Sigmoid colon (tissue), 7 donors: ENCODE measurements around the gene CSKMT. TPM values are rescaled to one million over a fixed set of nuclear protein-coding genes. Genes with fewer than 3 reads are reported as not detected.

ENCODE experiments used
- DNase-seq: peaks from one replicate; pipeline ENCODE4 v3.0.0-alpha.2; 2019
- H3K27ac ChIP-seq, 4 donors: fragments of 200-600 bp; sonication (generic); one replicate each; pipeline ENCODE4 v1.5.1; 2016 to 2019; ENCODE audit warnings: mild to moderate bottlenecking in 1 of 4
- H3K27me3 ChIP-seq, 3 donors: fragments of 200-600 bp; sonication (generic); one replicate each; pipeline ENCODE4 v1.5.1; 2019; ENCODE audit warnings: mild to moderate bottlenecking in 1 of 3
- H3K36me3 ChIP-seq, 4 donors: fragments of 200-600 bp; sonication (generic); one replicate each; pipeline ENCODE4 v1.5.1; 2016 to 2019
- H3K4me1 ChIP-seq, 4 donors: fragments of 200-600 bp; sonication (generic); one replicate each; pipeline ENCODE4 v1.5.1; 2017 to 2019
- H3K4me3 ChIP-seq, 4 donors: fragments of 200-600 bp; sonication (generic); one replicate each; pipeline ENCODE4 v1.5.1; 2017 to 2019; ENCODE audit warnings: mild to moderate bottlenecking in 2 of 4, moderate library complexity in 1 of 4
- H3K9me3 ChIP-seq, 4 donors: fragments of 200-600 bp in 3 of 4; sonication (generic) in 3 of 4; one replicate each; pipeline versions ENCODE4 v1.5.1 to v1.6.1; 2013 to 2019
- EP300 ChIP-seq, 4 donors: sonication (generic); formaldehyde crosslinking; IDR thresholded peaks; one replicate each; pipeline ENCODE4 v1.6.1; 2017; ENCODE audit warnings: antibody characterized with exemption in 4 of 4
- POLR2A ChIP-seq, 2 donors: fragments of 450-650 bp; IDR thresholded peaks; one replicate each; pipeline ENCODE4 v1.6.1; 2016; ENCODE audit warnings: antibody characterized with exemption in 2 of 2, mild to moderate bottlenecking in 2 of 2, moderate library complexity in 2 of 2
- POLR2AphosphoS5 ChIP-seq, 4 donors: sonication (generic); formaldehyde crosslinking; IDR thresholded peaks; one replicate each; pipeline ENCODE4 v1.6.1; 2017; ENCODE audit warnings: antibody characterized with exemption in 4 of 4
- WGBS, 2 donors: extraction: QIAGEN DNeasy Blood & Tissue Kit; methylation state at CpG; one replicate each; pipeline ENCODE4 v1.1.7; 2013; 5-methylcytosine and 5-hydroxymethylcytosine counted together
- intact Hi-C: fragments of 100-400 bp; cut with DNase I; formaldehyde crosslinking; loops from one replicate; pipeline ENCODE4 v1.15.1; 2023
- polyA plus RNA-seq, 3 donors: library from polyadenylated mRNA; stranded (reverse); fragments of 200-250 nt; gene quantifications; one replicate each; pipeline ENCODE4 v1.2.3, GENCODE V29; 2013
- total RNA-seq, 4 donors: library from RNA; depleted of rRNA; stranded (reverse); fragments of >200 nt; gene quantifications; one replicate each; pipeline ENCODE4 v1.1.0, GENCODE V29; 2016
- TF ChIP-seq, protein P1 (sequence below), 4 experiments: fragments of 450-650 bp in 3 of 4; fragments of 200-600 bp in 1 of 4; IDR thresholded peaks; one replicate each; pipeline ENCODE4 v1.5.1; 2016 to 2019; ENCODE audit warnings: antibody characterized with exemption in 4 of 4, mild to moderate bottlenecking in 3 of 4, moderate library complexity in 2 of 4
- donor health status: healthy with polysubstance abuse.
- donor health status: Bipolar disorder and iron deficiency.
- donor health status: healthy.

The CSKMT gene
- total and polyA plus RNA-seq, 7 donors = 1.2 to 19.4 (median 4.2) TPM

DNA sequence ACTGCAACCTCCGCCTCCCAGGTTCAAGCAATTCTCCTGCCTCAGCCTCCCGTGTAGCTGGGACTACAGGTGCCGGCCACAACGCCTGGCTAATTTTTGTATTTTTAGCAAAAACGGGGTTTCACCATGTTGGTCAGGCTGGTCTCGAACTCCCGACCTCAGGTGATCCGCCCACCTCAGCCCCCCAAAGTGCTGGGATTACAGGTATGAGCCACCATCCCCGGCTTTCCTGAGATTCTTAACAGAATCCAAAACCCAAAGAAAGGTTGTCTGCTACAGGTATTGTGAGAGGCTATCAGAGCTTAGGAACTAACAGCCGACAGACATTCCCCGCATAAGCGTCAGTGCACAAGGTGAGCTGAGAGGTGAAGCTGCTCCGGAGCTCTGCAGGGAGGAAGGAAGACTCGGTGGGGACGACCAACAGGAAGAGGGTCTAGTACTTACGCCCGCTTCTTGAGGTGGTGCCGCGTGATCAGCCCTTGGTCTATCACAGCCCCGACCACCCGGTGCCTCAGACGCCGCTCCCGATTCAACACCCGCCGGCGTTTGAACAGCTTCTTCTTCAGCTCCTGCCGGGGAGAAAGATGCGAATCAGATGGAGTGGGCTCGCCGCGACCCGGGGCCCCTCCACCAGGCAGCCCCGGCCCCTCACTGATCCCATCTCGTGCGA is 572 bp upstream of the CSKMT start:
- peak overlapping the region; percentile 74 to 89 (median 86) for H3K4me3 ChIP-seq
- WGBS, 2 donors = 2 to 3% methylated on average over 36 of the region's 36 CpGs
- H3K9me3 ChIP-seq = no peaks in the 10 kb centered on the region
- TF ChIP-seq EP300 (IDR thresholded peaks at IDR 0.05) (no peak), POLR2AphosphoS5 (IDR thresholded peaks at IDR 0.05) (no peak), POLR2A (IDR thresholded peaks at IDR 0.05) (no peak)
- TF ChIP-seq, protein P1, sequence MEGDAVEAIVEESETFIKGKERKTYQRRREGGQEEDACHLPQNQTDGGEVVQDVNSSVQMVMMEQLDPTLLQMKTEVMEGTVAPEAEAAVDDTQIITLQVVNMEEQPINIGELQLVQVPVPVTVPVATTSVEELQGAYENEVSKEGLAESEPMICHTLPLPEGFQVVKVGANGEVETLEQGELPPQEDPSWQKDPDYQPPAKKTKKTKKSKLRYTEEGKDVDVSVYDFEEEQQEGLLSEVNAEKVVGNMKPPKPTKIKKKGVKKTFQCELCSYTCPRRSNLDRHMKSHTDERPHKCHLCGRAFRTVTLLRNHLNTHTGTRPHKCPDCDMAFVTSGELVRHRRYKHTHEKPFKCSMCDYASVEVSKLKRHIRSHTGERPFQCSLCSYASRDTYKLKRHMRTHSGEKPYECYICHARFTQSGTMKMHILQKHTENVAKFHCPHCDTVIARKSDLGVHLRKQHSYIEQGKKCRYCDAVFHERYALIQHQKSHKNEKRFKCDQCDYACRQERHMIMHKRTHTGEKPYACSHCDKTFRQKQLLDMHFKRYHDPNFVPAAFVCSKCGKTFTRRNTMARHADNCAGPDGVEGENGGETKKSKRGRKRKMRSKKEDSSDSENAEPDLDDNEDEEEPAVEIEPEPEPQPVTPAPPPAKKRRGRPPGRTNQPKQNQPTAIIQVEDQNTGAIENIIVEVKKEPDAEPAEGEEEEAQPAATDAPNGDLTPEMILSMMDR (IDR thresholded peaks at IDR 0.05) = no peak
- H3K27ac ChIP-seq = peak overlapping the region; percentile 91 to 97 (median 94)
- intact Hi-C loops = loop anchor here (2.0 to 5.0 kb wide), 3 partner anchors 18 to 52 kb away; partner anchors contain the start of genes BSCL2, EML3, GANAB and GNG3
- peaks cover 0 to 28% (median 8%) of the 10 kb centered on the region in 4 donors for H3K36me3 ChIP-seq
- peaks cover 0 to 39% (median 34%) of the 10 kb centered on the region in 4 donors for H3K4me1 ChIP-seq
- no peaks in the 10 kb centered on the region for H3K27me3 ChIP-seq
- DNase-seq = peak; percentile 79

DNA sequence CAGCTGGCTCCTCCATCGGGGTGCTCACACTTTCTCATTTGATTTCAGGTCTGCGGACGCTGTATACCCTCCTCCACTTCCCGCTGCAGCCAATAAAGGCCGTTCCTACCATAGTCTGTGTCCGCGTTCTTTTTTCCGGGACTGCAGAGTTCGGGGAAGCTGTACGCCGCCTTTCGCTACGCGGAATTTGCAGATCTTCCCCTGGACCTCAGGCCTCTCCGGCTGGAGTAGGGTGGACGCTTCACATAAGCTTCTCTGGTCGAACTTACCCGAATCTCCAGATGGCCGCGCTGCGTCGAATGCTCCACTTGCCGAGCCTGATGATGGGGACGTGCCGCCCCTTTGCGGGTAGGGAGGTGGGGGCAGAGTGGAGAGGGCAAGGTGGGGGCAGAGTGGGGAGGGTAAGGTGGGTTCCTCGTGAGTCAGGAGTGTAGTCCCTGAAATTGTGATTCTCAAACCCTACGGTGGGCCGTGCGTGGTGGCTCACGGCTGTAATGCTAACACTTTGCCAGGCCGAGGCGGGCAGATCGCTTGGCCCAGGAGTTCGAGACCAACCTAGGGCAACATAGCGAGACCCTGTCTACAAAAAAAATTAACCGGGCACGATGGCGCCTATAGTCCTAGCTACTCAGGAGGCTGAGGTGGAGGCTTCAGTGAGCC is 617 bp downstream of the CSKMT start:
- peak overlapping the region; percentile 74 to 89 (median 86) for H3K4me3 ChIP-seq
- H3K4me1 ChIP-seq = peaks cover 0 to 46% (median 39%) of the 10 kb centered on the region in 4 donors
- intact Hi-C loops = loop anchor here (2.0 to 5.0 kb wide), 3 partner anchors 19 to 53 kb away; partner anchors contain the start of genes BSCL2, EML3, GANAB and GNG3
- TF ChIP-seq POLR2A (IDR thresholded peaks at IDR 0.05) (no peak), EP300 (IDR thresholded peaks at IDR 0.05) (no peak), POLR2AphosphoS5 (IDR thresholded peaks at IDR 0.05) (no peak)
- TF ChIP-seq, protein P1 (IDR thresholded peaks at IDR 0.05) = no peak
- peak overlapping the region; percentile 91 to 97 (median 94) for H3K27ac ChIP-seq
- H3K36me3 ChIP-seq = peaks cover 0 to 28% (median 8%) of the 10 kb centered on the region in 4 donors
- H3K9me3 ChIP-seq = no peaks in the 10 kb centered on the region
- H3K27me3 ChIP-seq = no peaks in the 10 kb centered on the region
- peak; percentile 81 for DNase-seq
- 1 to 3% methylated on average over 39 of the region's 39 CpGs for WGBS, 2 donors

DNA sequence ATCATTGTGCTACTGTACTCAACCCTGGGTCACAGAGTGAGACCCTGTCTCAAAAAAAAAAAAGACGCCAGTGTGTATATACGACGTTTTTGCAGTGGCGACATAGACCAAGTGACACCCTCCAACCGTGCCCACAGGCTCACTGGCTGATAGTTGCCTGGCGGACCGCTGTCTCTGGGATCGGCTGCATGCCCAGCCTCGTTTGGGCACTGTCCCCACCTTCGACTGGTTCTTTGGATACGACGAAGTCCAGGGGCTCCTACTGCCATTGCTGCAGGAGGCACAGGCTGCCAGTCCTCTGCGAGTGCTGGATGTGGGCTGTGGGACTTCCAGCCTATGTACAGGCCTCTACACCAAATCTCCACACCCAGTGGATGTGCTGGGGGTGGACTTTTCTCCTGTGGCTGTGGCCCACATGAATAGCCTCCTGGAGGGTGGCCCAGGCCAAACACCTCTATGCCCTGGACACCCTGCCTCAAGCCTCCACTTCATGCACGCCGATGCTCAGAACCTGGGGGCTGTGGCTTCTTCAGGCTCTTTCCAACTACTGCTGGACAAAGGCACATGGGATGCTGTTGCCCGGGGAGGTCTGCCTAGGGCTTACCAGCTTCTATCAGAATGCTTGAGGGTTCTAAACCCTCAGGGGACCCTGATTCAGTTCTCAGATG is 1.3 kb downstream of the CSKMT start:
- peak overlapping the region; percentile 91 to 97 (median 94) for H3K27ac ChIP-seq
- H3K27me3 ChIP-seq = no peaks in the 10 kb centered on the region
- H3K4me3 ChIP-seq = peak overlapping the region; percentile 74 to 89 (median 86)
- H3K4me1 ChIP-seq = peaks cover 0 to 50% (median 44%) of the 10 kb centered on the region in 4 donors
- no peaks in the 10 kb centered on the region for H3K9me3 ChIP-seq
- peaks cover 0 to 28% (median 8%) of the 10 kb centered on the region in 4 donors for H3K36me3 ChIP-seq
- WGBS, 2 donors = 27 to 56% methylated on average over 16 of the region's 16 CpGs
- DNase-seq = no peak
- TF ChIP-seq POLR2A (IDR thresholded peaks at IDR 0.05) (no peak), POLR2AphosphoS5 (IDR thresholded peaks at IDR 0.05) (no peak), EP300 (IDR thresholded peaks at IDR 0.05) (no peak)
- TF ChIP-seq, protein P1 (IDR thresholded peaks at IDR 0.05) = no peak
- intact Hi-C loops = loop anchor here (5.0 kb wide), 2 partner anchors 41 to 54 kb away; partner anchors contain the start of genes BSCL2, EML3, GNG3 and ROM1

DNA sequence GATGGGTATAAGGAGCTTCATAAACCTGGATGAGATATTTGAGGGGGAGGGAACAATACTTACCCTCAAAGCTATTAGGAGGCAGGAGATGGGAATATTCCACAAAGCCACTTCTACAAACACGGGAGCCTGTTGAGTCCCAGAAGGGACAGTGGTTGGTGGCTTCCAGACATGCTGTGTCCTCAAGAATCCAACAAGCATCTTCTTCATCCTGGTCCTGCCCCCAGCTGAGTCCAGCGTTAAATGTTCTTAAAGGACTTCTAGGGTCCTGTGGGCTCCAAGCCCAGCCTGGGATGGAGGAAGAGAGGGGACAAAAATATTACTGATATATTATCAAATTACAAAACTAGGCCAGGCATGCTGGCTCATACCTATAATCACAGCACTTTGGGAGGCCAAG is 2.3 kb downstream of the CSKMT start:
- no peaks in the 10 kb centered on the region for H3K27me3 ChIP-seq
- intact Hi-C loops = loop anchor here (5.0 kb wide), 2 partner anchors 40 to 55 kb away; partner anchors contain the start of genes BSCL2, EML3, GNG3 and ROM1
- H3K36me3 ChIP-seq = peaks cover 0 to 22% (median 7%) of the 10 kb centered on the region in 4 donors
- no peak overlapping the region for H3K4me3 ChIP-seq
- WGBS, 2 donors = 72 to 80% methylated on average over 2 of the region's 2 CpGs
- TF ChIP-seq POLR2AphosphoS5 (IDR thresholded peaks at IDR 0.05) (no peak), POLR2A (IDR thresholded peaks at IDR 0.05) (no peak), EP300 (IDR thresholded peaks at IDR 0.05) (no peak)
- TF ChIP-seq, protein P1 (IDR thresholded peaks at IDR 0.05) = no peak
- H3K9me3 ChIP-seq = no peaks in the 10 kb centered on the region
- peaks cover 0 to 53% (median 48%) of the 10 kb centered on the region in 4 donors for H3K4me1 ChIP-seq
- DNase-seq = no peak
- peak overlapping the region in 2 of 4 donors; percentile 39 to 97 for H3K27ac ChIP-seq
